ENCODE measurements around the gene NTRK1.

NTRK1 gene

DNA sequence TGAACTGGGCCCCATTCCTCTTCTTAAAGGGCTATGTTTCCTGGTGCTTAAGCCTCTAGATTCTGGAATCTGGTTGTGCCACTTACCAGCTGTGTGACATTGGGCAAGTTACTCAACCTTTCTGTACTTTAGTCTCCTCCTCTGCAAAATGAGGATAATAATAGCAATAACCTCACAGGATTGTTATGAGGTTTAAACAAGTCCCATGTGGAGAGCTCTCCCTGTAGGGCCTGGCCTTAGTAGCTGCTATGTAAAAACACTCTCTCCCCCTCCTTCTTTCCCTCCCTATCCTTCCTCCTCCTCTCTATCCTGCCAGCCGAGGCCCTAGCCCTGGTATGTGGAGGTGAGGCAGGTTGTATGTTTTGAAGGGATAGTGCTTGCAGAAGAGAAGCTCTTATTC lies 24.6 kb downstream of the NTRK1 start:
- Histone ChIP-seq H3K27ac (ENCODE audit: insufficient read depth, low read length, poor library complexity, severe bottlenecking) (no peak overlapping the region), H3K4me1 (ENCODE audit: control insufficient read depth, insufficient read depth, low read length, poor library complexity, severe bottlenecking) (no peaks in the 10 kb centered on the region), H3K9me3 (ENCODE audit: control insufficient read depth, low read length) (no peaks in the 10 kb centered on the region), H3K4me3 (ENCODE audit: insufficient read depth, low read depth, low read length, poor library complexity, severe bottlenecking) (no peak overlapping the region), H3K36me3 (ENCODE audit: control insufficient read depth, insufficient read depth, low read length) (no peaks in the 10 kb centered on the region), H3K27me3 (replicated peaks; ENCODE audit: control insufficient read depth, insufficient read depth, low read length, poor library complexity, severe bottlenecking) (no peaks in the 10 kb centered on the region)
- DNase-seq = no peak

- no peaks in the 10 kb centered on the region for H3K27me3 ChIP-seq (replicated peaks; ENCODE audit: control insufficient read depth, insufficient read depth, low read length, poor library complexity, severe bottlenecking)
These were observed 25.3 kb downstream of the NTRK1 start for GRCh38 chr1:156885880-156886355.

GRCh38 chr1:156886583-156887281 lies 26.1 kb downstream of the NTRK1 start:
- H3K4me1 ChIP-seq (ENCODE audit: control insufficient read depth, insufficient read depth, low read length, poor library complexity, severe bottlenecking) = no peaks in the 10 kb centered on the region
- no peaks in the 10 kb centered on the region for H3K27me3 ChIP-seq (replicated peaks; ENCODE audit: control insufficient read depth, insufficient read depth, low read length, poor library complexity, severe bottlenecking)

More at GRCh38 chr1:156885880-156886355, 25.3 kb downstream of the NTRK1 start:
- Histone ChIP-seq H3K27ac (ENCODE audit: insufficient read depth, low read length, poor library complexity, severe bottlenecking) (no peak overlapping the region), H3K36me3 (ENCODE audit: control insufficient read depth, insufficient read depth, low read length) (no peaks in the 10 kb centered on the region), H3K9me3 (ENCODE audit: control insufficient read depth, low read length) (no peaks in the 10 kb centered on the region), H3K4me3 (ENCODE audit: insufficient read depth, low read depth, low read length, poor library complexity, severe bottlenecking) (no peak overlapping the region), H3K4me1 (ENCODE audit: control insufficient read depth, insufficient read depth, low read length, poor library complexity, severe bottlenecking) (no peaks in the 10 kb centered on the region)
- DNase-seq = no peak

GRCh38 chr1:156887317-156887716 lies 26.7 kb downstream of the NTRK1 start:
- H3K36me3 ChIP-seq (ENCODE audit: control insufficient read depth, insufficient read depth, low read length) = no peaks in the 10 kb centered on the region
- peaks cover 4% of the 10 kb centered on the region for H3K4me1 ChIP-seq (ENCODE audit: control insufficient read depth, insufficient read depth, low read length, poor library complexity, severe bottlenecking)
- DNase-seq = no peak
- no peaks in the 10 kb centered on the region for H3K27me3 ChIP-seq (replicated peaks; ENCODE audit: control insufficient read depth, insufficient read depth, low read length, poor library complexity, severe bottlenecking)
- no peaks in the 10 kb centered on the region for H3K9me3 ChIP-seq (ENCODE audit: control insufficient read depth, low read length)
- H3K4me3 ChIP-seq (ENCODE audit: insufficient read depth, low read depth, low read length, poor library complexity, severe bottlenecking) = no peak overlapping the region
- no peak overlapping the region for H3K27ac ChIP-seq (ENCODE audit: insufficient read depth, low read length, poor library complexity, severe bottlenecking)

More at GRCh38 chr1:156886583-156887281, 26.1 kb downstream of the NTRK1 start:
- DNase-seq = no peak
- H3K27ac ChIP-seq (ENCODE audit: insufficient read depth, low read length, poor library complexity, severe bottlenecking) = no peak overlapping the region
- H3K36me3 ChIP-seq (ENCODE audit: control insufficient read depth, insufficient read depth, low read length) = no peaks in the 10 kb centered on the region
- H3K4me3 ChIP-seq (ENCODE audit: insufficient read depth, low read depth, low read length, poor library complexity, severe bottlenecking) = no peak overlapping the region
- H3K9me3 ChIP-seq (ENCODE audit: control insufficient read depth, low read length) = no peaks in the 10 kb centered on the region

DNA sequence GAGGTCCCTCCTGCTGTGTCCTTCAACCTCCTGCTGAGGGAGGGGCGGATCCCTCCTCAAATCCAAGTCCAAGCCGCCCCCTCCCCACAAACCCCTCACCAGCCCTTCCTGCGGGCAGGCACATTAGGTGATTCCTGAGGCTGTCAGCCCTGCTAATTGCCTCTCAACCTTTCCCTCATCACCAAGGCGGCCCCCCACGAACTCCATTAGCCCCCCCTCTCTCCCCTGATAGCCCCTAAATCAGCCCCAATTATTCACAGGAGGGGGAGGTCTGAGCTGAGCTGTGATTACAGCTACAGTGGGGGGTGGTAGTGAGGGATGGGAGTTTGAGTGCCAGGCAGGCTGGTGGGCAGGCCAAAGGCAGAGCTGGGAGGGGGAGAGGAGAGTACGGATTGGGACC lies 27.1 kb downstream of the NTRK1 start:
- H3K4me3 ChIP-seq (ENCODE audit: insufficient read depth, low read depth, low read length, poor library complexity, severe bottlenecking) = no peak overlapping the region
- H3K36me3 ChIP-seq (ENCODE audit: control insufficient read depth, insufficient read depth, low read length) = no peaks in the 10 kb centered on the region
- H3K27me3 ChIP-seq (replicated peaks; ENCODE audit: control insufficient read depth, insufficient read depth, low read length, poor library complexity, severe bottlenecking) = peaks cover 2% of the 10 kb centered on the region
- no peak overlapping the region for H3K27ac ChIP-seq (ENCODE audit: insufficient read depth, low read length, poor library complexity, severe bottlenecking)
- peaks cover 7% of the 10 kb centered on the region for H3K4me1 ChIP-seq (ENCODE audit: control insufficient read depth, insufficient read depth, low read length, poor library complexity, severe bottlenecking)
- no peaks in the 10 kb centered on the region for H3K9me3 ChIP-seq (ENCODE audit: control insufficient read depth, low read length)
- DNase-seq = no peak

DNA sequence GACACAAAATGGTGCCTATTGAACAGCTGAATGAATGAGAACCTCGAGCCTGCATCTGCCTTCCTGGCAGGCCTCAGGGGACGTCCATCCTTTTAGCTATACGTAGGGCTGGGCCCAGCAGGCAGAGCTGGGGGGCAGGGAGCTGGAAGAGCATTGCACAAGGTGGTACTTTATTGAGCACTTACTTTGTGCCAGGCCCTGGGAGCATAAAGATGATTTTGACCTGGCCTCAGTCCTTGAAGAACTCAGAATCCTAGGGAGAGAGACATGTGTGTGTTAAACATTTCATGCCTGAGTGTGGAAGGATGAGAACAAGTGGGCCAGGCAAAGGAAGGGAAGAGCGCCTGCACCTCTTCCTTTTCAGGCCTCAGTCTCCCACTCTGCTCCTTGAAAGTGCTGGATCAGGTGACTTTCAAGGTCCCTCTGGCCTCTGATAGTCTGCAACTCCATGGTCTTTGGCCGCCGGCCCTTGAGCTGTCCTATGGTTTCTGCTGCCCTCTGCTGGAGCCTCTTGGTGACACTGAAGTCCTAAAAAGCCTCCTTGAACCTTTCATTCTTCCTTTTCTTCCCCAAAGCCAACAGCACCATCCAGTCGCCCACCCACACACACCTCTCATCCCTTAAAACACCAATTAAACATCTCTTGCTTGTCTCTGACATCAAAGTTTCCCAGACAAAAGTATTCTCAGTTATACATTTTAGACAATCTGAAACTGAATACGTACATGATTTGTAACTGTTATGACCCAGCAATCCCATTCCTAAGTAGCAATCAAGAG lies 29.3 kb downstream of the NTRK1 start:
- Histone ChIP-seq H3K4me1 (ENCODE audit: control insufficient read depth, insufficient read depth, low read length, poor library complexity, severe bottlenecking) (peaks cover 17% of the 10 kb centered on the region), H3K27ac (ENCODE audit: insufficient read depth, low read length, poor library complexity, severe bottlenecking) (no peak overlapping the region), H3K27me3 (replicated peaks; ENCODE audit: control insufficient read depth, insufficient read depth, low read length, poor library complexity, severe bottlenecking) (peaks cover 22% of the 10 kb centered on the region), H3K4me3 (ENCODE audit: insufficient read depth, low read depth, low read length, poor library complexity, severe bottlenecking) (no peak overlapping the region), H3K9me3 (ENCODE audit: control insufficient read depth, low read length) (no peaks in the 10 kb centered on the region), H3K36me3 (ENCODE audit: control insufficient read depth, insufficient read depth, low read length) (no peaks in the 10 kb centered on the region)
- DNase-seq = peak; percentile 17 to 31 (median 22)

- H3K4me1 ChIP-seq (ENCODE audit: control insufficient read depth, insufficient read depth, low read length, poor library complexity, severe bottlenecking) = peaks cover 17% of the 10 kb centered on the region
- H3K27me3 ChIP-seq (replicated peaks; ENCODE audit: control insufficient read depth, insufficient read depth, low read length, poor library complexity, severe bottlenecking) = peaks cover 24% of the 10 kb centered on the region
- H3K27ac ChIP-seq (ENCODE audit: insufficient read depth, low read length, poor library complexity, severe bottlenecking) = no peak overlapping the region
- H3K9me3 ChIP-seq (ENCODE audit: control insufficient read depth, low read length) = no peaks in the 10 kb centered on the region
- H3K4me3 ChIP-seq (ENCODE audit: insufficient read depth, low read depth, low read length, poor library complexity, severe bottlenecking) = peak overlapping the region; percentile 26
- no peaks in the 10 kb centered on the region for H3K36me3 ChIP-seq (ENCODE audit: control insufficient read depth, insufficient read depth, low read length)
- DNase-seq = peak; percentile 58 to 72 (median 59)
These were observed 31.8 kb downstream of the NTRK1 start for GRCh38 chr1:156892190-156893047.

DNA sequence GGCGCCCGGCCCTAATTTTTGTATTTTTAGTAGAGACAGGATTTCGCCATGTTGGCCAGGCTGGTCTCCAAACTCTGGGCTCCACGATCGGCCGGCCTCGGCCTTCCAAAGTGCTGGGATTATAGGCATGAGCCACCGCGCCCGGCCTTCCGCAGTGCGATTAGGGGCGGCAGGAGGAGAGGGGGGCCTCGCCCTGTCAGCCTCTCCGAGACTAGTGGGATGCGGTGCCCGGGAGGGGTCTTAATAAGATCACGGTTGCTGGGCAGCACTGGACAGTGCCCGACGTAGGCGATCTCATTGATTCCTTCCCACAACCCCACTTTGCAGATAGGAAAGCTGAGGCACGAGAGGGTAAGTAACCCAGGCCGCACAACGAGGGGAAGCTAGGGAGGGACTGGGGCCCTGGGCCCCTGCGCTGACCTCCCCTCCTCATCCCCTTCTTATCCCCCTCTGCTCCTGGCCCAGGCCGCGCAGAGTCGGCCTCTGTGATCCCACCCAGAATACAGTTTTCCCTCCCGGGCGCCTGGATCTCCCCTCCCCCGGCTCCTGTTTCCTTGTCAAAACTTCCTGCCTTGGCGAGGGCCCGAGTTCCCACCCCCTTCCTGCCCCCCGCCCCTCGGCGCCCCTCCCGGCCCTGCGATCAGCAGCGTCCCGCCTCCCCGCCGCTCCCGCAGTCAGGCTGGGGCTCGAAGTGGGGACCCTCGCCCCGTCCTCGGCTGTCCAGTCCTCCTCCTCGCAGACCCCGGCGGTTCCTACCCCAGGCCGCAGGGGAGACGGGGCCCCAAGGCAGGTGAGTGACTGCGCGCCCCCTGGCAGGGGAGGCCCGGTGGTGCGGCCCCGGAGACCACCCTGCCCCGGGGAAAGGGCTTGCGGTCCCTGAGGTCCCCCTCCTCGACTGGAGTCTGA lies 32.6 kb downstream of the NTRK1 start, which contains the start of gene PEAR1:
PEAR1 (plus strand) TSS at position 671 of the 906 bp plus-strand sequence. CDS start 10,209 bp downstream, outside the sequence.
- H3K9me3 ChIP-seq (ENCODE audit: control insufficient read depth, low read length) = no peaks in the 10 kb centered on the region
- DNase-seq = no peak
- H3K27ac ChIP-seq (ENCODE audit: insufficient read depth, low read length, poor library complexity, severe bottlenecking) = no peak within 1 kb of the TSS
- peaks cover 17% of the 10 kb centered on the region for H3K4me1 ChIP-seq (ENCODE audit: control insufficient read depth, insufficient read depth, low read length, poor library complexity, severe bottlenecking)
- peaks cover 26% of the 10 kb centered on the region for H3K27me3 ChIP-seq (replicated peaks; ENCODE audit: control insufficient read depth, insufficient read depth, low read length, poor library complexity, severe bottlenecking)
- H3K36me3 ChIP-seq (ENCODE audit: control insufficient read depth, insufficient read depth, low read length) = no peaks in the 10 kb centered on the region
- H3K4me3 ChIP-seq (ENCODE audit: insufficient read depth, low read depth, low read length, poor library complexity, severe bottlenecking) = peak within 1 kb of the TSS; percentile 26

DNA sequence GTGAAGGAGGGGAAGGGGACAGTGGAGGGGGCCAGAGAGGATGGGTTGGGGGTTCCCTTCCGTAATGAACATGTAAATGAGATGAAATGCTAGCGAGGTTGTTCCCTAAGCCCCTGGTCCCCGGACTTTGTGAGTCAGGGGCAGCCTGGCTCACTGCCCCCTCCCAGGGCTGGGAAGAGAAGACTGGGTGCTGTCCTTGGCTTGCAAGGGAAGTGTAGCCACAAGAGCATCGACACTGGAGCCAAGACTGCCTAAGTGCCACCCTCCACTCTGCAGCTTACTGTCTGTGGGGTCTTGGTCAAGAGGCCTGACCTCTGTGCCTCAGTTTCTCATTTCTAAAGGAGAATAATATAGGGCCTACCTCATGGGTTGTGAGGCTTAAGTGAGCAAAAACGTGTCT lies 33.3 kb downstream of the NTRK1 start:
- Histone ChIP-seq H3K4me1 (ENCODE audit: control insufficient read depth, insufficient read depth, low read length, poor library complexity, severe bottlenecking) (peaks cover 17% of the 10 kb centered on the region), H3K4me3 (ENCODE audit: insufficient read depth, low read depth, low read length, poor library complexity, severe bottlenecking) (no peak overlapping the region), H3K27ac (ENCODE audit: insufficient read depth, low read length, poor library complexity, severe bottlenecking) (no peak overlapping the region), H3K9me3 (ENCODE audit: control insufficient read depth, low read length) (no peaks in the 10 kb centered on the region), H3K36me3 (ENCODE audit: control insufficient read depth, insufficient read depth, low read length) (no peaks in the 10 kb centered on the region), H3K27me3 (replicated peaks; ENCODE audit: control insufficient read depth, insufficient read depth, low read length, poor library complexity, severe bottlenecking) (peaks cover 26% of the 10 kb centered on the region)
- no peak for DNase-seq
